HCT116 (cell line): Measurements from ENCODE around the gene ZNF532.

Experiments
- CTCF ChIP-seq, 3 experiments: fragments of 200-600 bp in 1 of 3; sonication (generic) in 1 of 3; IDR thresholded peaks in 2 of 3; conservative IDR thresholded peaks in 1 of 3; 2 replicates each; pipeline ENCODE4 v1.5.1; 2012 to 2017; ENCODE audit warnings: low read depth in 2 of 3, low read length in 2 of 3, antibody characterized with exemption in 1 of 3, borderline replicate concordance in 1 of 3, control low read depth in 1 of 3, mild to moderate bottlenecking in 1 of 3, mixed read lengths in 1 of 3, mixed run types in 1 of 3, moderate library complexity in 1 of 3; ENCODE audit not compliant: insufficient read depth in 1 of 3
- EZH2 ChIP-seq: fragments of 200-600 bp; sonication (generic); IDR thresholded peaks from 2 replicates; pipeline ENCODE4 v1.6.1; 2017; ENCODE audit warnings: antibody characterized with exemption, mixed run types
- EZH2phosphoT487 ChIP-seq: fragments of 200-600 bp; IDR thresholded peaks from 2 replicates; pipeline ENCODE4 v1.6.1; 2018; ENCODE audit warnings: antibody characterized with exemption, borderline replicate concordance
- JUND ChIP-seq: IDR thresholded peaks from 2 replicates; pipeline ENCODE4 v1.6.1; 2012
- MAX ChIP-seq: IDR thresholded peaks from 2 replicates; pipeline ENCODE4 v1.6.1; 2012
- POLR2A ChIP-seq: IDR thresholded peaks from 2 replicates; pipeline ENCODE4 v1.7.0; 2011; ENCODE audit warnings: borderline replicate concordance; ENCODE audit not compliant: insufficient read depth, insufficient read length; ENCODE audit errors: extremely low read depth
- RAD21 ChIP-seq: IDR thresholded peaks from 2 replicates; pipeline ENCODE4 v1.6.1; 2012; ENCODE audit warnings: low read depth, mild to moderate bottlenecking
- REST ChIP-seq: IDR thresholded peaks from 2 replicates; pipeline ENCODE4 v1.6.1; 2012; ENCODE audit warnings: low read depth
- SIN3A ChIP-seq: IDR thresholded peaks from 2 replicates; pipeline ENCODE4 v1.6.1; 2012; ENCODE audit warnings: low read depth
- SP1 ChIP-seq: IDR thresholded peaks from 2 replicates; pipeline ENCODE4 v1.6.1; 2012; ENCODE audit warnings: low read depth
- TCF7L2 ChIP-seq: IDR thresholded peaks from 2 replicates; pipeline ENCODE4 v1.7.0; 2011; ENCODE audit warnings: borderline replicate concordance, inconsistent platforms; ENCODE audit not compliant: insufficient read depth, insufficient read length; ENCODE audit errors: extremely low read depth

- TF ChIP-seq EZH2 (no peak), POLR2A (no peak), SIN3A (no peak), CTCF (IDR thresholded peaks at IDR 0.05 in 2 of 3, conservative IDR thresholded peaks at IDR 0.05 in 1 of 3; ENCODE audit: borderline replicate concordance in 1 of 3, insufficient read depth in 1 of 3, low read depth in 2 of 3, low read length in 2 of 3) (no peak), MAX (no peak), TCF7L2 (no peak), EZH2phosphoT487 (no peak), REST (no peak), JUND (no peak), SP1 (no peak), RAD21 (no peak)
Measured at GRCh38 chr18:59011289-59011688, 146.6 kb downstream of the ZNF532 start.
